ENCODE results near the gene ADCYAP1.

Gene ADCYAP1

DNA sequence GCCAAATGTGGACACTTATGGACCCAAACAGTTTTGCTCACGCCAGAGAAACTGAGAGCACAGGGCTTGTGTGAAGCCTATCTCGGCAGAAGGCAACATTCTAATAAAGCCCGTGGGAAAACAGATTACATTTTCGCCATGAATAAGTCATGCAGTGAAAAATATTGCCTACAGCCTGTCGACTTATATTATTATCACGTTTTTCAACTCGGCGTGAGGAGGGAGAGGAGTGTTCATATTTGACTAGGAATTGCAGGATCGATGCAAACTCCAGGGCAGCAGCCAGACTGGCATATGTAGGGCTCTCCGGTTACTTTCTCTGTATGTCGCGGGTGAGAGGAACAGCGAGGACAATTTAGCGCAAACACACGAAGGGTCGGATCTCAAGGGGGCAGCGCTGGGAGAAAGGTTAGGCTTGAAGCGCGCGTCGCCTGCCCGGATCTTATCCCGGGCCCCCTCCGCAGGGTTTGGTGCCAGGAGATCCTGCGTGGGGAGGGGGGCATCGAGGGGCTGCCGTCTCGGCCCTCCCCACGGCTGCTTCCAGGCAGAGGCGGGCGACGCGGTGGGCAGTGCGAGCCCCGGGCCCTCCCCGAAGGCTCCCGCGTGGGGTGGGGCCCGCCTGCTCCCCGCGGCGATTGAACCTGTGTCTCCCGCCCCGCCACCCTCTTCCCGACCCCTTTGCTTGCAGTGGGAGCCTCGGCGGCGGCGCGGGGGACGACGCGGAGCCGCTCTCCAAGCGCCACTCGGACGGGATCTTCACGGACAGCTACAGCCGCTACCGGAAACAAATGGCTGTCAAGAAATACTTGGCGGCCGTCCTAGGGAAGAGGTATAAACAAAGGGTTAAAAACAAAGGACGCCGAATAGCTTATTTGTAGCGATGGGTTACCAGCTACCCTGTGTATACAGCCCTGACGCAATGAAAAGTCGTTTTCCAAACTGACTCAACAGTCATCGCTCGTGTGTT is 4.4 kb downstream of the ADCYAP1 start:
- DNase-seq (ENCODE audit: low read depth in 2 of 2) = no peak

DNA sequence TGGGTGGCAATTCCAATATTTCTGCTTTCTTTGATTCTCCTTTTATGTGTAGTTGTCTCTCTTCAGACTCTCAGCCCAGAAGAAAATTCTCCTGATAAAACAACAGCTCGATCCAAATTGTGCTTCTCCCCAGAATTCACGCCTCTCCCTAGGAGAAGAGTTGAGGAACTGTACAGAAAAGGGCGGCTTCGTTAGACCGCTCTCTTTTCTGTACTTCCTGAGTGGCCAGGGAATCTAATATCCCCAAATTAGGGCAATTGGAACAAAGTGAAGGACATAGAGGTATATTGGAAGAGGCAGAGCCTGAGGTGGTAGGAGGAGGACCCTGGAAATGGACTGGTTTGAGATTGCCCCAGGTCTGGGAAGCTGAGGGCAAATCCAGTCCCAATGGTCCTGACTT is 5.6 kb downstream of the ADCYAP1 start:
- no peak for DNase-seq (ENCODE audit: low read depth in 2 of 2)

DNA sequence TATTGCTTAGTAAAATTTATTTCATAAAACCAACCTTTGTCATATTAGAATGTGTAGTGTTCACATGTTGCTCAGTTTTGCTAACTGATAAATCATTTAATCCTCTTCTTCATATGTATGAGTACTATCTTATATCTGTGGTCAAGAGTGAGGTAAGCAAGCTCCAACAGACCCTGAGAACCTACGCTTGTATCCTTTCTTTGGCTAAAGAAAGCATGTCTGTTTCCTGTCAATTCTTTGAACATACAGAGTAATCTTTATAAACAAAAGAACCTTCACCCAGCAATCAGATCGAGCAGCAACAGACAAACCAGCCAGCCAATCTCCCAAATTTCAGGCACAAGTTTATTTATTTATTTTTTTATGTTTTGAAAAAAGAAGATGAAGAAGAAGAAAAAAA is 6.4 kb downstream of the ADCYAP1 start:
- no peak for DNase-seq (ENCODE audit: low read depth in 2 of 2)

DNA sequence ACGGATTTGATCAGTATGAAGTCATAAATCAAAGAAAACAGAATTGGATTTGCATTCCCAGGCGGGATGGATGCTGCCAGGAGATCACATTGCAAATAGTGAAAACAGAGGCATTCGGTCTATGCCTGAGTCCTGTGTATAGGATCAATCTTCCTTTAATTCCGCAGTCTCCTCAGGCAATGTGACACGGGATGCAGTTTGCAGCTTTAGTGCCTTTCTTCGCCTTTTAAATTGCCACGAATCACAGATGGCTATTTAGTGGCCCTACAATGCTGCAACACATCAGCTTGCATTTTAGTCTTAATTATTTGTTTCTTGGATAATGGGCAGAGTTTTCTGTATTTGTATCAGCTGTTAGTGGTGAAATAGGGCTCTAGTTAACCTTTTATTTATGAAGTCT is 6.8 kb downstream of the ADCYAP1 start:
- no peak for DNase-seq (ENCODE audit: low read depth in 2 of 2)

DNA sequence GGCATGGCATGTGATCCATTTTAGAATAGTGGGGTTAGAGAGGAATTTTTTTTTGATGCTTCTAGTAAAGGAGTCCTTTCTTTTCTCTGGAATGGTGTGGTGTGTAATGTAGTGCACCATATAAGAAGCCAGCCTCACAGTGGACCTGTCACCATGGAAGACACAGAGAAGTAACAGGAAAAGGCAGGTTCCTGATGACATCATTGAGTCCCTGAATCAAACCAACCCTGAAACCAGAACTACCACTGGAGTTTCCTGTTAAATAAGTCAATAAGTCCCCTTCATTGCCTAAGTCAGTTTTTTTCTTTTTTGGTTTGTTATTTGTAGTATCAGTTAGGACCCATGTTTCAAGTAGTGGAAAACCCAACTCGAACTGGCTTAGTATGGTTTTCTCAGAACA is 11.9 kb downstream of the ADCYAP1 start:
- DNase-seq (ENCODE audit: low read depth in 2 of 2) = no peak

DNA sequence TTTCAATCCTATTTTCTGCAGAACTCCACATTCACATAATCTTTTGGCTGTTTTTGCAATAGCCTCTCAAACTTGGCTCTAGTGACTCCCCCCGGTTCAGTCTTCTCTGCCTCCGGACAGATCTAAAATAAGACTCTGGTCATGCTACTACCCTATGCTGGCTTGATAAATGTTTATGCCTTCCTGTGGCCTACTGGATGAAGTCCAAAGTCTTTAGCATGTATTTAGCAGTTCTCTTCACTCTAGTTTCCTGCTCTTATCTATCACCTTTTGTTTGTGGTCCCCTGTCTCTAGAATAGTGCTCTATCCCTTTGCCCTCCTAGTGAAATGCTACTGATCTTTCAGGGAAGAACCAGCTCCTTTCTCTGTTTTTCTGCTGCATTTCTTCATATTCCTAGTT is 14.4 kb downstream of the ADCYAP1 start:
- DNase-seq (ENCODE audit: low read depth in 2 of 2) = no peak

DNA sequence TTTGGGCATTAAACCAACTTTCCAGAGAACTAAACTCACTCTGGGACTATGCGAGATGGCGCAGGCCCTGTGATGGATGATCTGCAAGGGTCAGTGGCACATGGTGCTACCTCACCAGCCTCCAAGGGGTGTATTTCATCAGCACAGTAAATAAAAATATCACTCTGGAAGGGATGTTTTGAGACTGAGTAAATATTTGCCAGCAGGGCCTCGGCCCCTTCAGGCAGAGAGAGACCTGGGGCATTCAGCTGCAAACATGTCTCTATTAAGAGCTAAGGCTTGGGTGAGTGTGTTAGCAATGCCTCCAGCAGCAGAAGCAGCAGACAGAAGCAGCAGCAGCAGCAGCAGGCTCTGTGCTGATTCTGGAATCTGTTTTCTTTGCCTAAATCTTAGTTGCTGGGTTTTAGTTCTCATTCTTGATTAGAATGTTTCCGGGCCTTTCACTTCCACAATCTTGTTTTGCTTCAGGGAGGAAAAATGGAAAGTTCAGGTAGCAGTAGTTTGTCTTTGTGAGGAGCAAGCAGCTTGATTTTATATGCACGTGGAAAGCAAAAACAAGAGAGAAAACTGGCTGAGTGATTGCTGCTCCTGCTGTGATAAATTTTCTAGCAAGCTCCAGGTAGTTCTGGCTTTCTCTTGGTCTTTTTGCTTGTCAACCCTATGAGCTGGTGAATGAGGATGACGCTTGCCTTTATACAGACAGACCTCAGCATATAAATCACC is 18.6 kb downstream of the ADCYAP1 start:
- DNase-seq (ENCODE audit: low read depth in 2 of 2) = no peak

DNA sequence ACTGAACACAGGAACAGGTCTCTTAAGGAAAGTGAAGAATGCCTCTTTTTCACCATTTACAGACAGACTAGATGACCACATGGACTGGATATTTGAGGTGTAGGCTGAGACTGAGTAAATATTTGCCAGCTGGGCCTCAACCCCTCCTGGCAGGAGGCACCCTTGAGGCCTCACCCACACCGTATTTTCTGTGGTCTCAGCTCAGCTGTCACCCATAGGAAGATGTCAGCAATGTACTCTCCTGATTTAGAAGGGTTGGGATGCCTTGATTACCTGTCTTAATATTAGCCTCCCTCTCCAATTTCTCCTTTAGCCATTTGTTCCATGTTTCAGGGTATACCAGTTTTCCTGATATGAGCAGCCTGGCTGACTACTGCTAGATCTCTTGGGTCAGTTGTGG is 20.3 kb downstream of the ADCYAP1 start:
- DNase-seq (ENCODE audit: low read depth in 2 of 2) = no peak

DNA sequence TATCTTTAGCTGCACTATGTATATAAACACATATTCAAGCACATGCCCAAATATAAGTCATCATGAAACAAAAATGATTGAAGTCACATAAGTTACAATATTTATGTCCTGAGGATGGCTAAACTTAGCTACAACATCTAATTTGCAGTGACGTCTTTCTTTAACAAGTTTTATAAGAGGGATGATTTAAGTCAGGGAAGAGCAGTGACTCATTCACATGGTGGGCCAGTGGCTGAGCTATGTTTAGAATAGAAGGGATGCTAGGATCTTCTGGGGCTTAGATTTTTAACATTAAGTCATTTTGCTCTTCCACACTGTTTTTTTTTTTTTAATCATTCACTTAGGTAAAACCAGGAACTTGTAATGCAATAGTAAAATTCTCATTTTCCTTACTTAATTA is 22.3 kb downstream of the ADCYAP1 start:
- DNase-seq (ENCODE audit: low read depth in 2 of 2) = no peak

DNA sequence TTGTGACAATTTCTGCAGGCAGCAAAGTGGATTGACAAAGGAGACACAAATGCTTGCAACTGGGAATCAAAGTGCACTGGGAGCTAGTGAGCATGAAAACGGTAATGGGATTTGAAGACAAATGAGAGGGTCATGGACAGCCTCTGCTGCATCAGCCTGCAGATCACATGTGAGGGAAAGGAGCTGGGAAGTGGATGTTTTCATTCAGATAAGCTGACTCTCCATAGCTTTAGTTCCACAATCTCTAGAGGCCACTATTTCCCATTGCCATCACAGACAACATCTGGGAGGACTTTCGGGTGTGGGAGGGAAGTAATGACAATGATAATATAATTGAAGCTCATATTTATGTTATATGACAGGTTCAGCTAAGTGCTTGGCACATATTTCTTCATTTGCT is 28.4 kb downstream of the ADCYAP1 start:
- DNase-seq (ENCODE audit: low read depth in 2 of 2) = no peak

DNA sequence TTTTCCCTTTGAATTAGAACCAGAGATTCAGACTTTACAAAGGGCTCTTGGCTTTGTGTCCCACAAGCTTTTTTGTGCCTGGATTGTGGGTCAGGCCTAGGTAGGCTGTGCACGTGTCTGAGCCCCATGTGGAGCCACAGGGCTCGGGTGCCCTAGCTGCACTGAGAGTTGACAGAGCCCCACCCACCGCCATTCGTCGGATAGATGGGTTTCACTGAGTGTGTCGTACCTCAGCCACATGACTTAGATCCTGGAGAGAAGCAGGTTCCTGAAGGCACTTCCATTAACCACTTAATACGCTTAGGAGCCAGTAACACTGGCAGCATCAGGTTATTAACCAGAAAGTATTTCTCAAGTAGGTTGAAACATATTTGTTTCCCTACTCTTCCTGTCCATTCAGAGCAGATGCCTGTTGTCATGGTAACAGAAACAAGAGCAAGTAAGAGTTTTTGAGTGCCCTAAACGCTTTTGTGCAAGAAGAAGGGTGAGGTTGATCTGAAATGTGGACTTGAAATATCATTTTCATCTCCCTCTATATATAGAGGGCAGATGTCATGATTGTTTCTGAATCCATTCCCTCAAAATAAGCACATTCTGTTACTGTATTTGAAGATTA is 30.0 kb downstream of the ADCYAP1 start:
- DNase-seq (ENCODE audit: low read depth in 2 of 2) = no peak

DNA sequence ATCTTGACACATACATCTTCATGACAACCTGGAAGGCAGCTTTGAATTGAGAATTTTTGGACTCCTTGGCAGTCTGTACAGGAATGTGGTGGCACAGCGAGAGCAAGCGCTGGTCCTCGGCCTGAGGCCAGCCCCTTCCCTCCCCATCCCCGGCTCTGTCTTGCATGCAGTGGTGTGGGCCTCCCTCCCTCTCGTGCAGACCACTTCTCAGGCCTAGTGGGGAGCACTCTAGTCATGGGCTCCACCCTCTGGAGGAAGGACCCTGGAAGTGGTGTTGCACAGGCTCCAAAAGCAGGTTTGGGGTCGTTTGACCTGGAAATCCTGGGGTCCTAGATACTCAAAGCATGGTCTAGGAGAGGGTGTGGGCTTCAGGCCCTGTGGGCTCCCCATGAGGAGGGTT is 32.3 kb downstream of the ADCYAP1 start:
- no peak for DNase-seq (ENCODE audit: low read depth in 2 of 2)

DNA sequence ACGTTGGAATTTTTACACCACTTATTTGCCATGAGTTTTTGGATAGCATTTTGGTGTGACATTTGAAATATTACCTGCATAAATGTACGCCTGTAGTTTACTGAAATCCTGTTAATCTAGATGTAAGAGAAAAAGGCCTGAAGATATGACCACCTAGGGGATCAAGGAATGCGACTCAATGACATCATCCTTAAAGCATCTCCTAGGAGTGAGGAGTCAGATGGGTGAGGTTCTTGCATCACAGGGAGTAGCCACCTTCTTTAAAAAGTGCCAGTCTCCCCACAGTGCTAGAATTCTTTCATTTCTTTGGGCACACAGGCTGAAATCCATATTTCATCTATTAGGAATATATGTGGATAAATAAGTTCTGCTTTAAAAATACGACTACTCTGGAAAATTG is 34.5 kb downstream of the ADCYAP1 start:
- DNase-seq (ENCODE audit: low read depth in 2 of 2) = no peak

DNA sequence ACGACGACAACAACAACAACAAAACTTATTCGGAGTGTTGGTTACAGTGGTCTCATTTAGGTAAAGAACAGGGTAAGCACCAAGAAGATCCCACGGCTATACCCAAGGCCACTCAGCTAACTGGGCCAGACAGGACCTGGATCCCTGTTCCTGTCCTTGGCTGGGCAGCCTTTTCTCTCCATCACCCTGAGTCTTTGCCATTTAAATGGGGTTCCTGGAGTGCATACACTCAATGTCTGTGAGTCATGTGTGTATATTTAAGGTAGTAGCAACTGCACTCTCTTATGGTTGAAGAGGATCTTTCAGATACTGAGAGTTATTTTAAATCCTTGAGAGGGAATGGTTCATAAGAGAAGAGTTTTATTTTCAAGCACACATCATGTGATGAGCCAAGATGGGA is 35.3 kb downstream of the ADCYAP1 start:
- no peak for DNase-seq (ENCODE audit: low read depth in 2 of 2)

DNA sequence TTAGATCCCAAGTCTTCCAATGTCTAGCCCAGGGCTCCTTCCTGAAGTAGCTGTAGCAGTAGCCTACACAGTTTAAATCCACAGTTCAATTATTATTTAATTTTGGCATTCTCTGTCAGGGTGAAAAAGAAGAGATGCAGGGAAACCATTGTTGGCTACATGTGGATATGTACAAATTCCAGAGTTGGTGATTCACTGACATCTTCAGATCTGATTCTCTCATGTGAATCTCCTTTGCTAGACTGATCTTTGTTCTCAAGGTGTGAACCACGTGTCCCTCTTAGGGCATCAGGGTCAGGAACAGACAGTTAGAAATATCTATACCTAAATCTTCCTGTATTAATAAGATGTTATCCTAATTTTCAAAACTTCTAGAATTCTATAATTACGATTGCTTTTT is 36.7 kb downstream of the ADCYAP1 start:
- no peak for DNase-seq (ENCODE audit: low read depth in 2 of 2)

DNA sequence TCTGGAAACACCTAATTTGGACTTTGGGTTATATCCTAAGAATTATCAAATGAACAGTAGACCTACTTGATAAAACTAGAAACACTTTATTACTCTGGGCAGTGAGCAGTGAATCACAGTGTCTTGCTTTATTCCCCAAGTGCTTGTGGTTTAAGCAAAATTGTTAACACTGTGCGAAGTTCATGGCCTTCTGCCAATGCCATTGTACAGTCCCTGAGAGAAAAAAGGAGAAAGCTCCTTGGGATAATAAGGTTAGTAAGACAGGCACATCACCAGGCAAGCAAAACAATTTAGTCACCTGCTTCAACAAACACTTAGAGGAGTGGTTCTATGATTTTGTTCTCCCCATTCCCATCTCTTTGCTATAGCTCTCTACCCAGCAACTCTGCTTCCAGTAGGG is 39.8 kb downstream of the ADCYAP1 start:
- DNase-seq (ENCODE audit: low read depth in 2 of 2) = peak in 1 of 2 experiments; percentile 15

DNA sequence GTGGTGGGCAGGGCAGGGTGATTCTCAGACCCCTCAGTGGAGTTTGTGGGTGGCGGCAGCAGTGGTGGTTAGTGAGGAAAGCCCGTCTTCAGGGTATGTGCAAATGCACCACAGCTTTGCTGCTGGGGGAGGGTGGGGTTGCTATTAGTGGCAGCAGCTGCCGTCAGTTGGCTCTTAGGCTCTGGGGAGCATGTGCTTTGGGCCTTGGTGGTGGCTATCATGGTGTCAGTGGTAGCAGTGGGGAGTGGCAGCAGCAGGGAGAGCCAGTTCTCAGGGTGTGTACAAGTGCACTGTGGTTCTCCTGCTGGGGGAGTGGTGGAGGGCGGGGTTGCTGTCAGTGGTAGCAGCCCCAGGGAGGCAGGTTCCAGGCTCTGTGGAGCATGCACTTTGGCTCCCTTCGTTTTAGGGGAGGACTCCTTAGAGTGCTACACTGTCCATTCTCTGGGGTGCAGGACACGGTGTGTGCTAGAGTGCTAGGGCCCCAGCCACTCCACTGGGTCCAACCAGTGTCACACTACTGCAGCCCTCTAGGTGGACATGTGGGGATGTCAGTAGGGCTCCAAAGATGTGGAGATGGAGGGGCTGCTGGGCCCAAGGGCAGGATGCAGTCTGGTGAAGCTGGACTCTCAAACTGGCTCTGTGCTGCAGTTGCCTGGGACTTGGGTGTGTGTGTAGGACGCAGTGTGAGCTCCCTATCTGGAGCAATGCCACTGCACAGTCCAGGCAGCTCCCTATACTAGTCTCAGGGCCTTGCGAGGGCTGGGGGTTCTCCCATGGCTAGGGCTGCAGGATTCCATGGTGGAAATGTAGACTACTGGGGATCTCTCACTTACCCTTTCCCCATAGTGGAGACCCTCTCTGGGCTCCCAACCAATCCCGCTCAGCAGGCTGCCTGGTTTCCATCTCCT is 45.3 kb downstream of the ADCYAP1 start:
- no peak for DNase-seq (ENCODE audit: low read depth in 2 of 2)

DNA sequence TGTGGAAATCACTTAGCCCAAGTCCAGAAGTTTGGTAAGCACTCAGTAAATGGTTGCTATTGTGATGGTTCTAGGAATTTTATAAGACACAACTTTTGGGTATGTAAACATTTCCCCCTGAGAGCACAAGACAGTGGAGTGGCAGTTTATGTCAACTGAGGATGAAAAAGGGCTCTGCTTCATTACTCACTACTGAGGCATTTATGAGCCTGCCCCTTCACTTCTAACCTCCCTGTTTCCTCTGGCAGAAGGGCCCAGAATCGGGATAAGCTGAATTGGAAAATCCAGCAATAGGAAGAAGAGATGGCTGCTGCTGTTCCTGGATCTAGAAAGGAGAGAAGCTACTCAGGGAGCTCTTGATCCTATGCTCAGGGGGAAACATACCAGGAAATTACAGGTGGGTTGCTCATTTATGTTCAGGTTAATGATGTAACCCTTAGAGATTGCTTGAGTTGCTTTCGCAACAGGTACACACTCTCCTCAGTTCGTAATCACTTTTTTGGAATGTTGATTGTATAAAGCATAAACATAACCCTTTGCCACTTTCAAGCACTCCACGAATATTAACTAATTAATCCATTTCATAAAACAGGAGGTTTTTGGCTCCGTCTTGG is 46.3 kb downstream of the ADCYAP1 start:
- DNase-seq (ENCODE audit: low read depth in 2 of 2) = no peak

DNA sequence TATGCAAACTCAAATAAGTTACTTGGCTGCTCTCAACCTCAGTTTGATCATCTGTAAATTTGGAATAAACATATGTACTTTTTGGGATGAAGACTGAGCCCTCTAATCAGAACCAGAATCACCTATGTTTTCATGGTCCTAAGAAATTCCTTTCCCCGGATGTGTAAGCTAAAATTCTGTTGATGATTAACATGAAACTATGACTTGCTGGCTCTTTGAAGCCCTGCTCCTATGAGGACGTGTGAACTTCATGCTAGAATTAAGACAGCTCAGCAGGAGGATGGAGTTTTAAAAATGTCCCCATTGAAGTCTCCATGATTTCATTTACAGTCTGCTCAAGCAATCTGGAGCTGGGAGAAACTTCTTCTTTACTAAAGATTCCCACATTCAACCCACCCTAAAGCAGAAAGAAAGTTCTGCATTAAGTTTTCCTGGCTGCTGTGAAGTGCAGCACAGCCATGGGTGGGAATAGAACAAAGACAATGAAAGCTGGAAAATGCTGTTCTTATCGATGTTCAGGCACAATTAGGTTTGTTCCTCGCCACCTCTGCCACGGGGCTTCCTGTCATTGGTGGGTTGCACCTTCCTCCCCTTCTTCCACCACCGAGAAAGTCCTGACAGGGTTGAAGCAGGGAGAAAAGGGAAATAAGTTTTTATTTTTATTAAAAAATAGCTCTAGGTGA is 50.9 kb downstream of the ADCYAP1 start:
- DNase-seq (ENCODE audit: low read depth in 2 of 2) = no peak

DNA sequence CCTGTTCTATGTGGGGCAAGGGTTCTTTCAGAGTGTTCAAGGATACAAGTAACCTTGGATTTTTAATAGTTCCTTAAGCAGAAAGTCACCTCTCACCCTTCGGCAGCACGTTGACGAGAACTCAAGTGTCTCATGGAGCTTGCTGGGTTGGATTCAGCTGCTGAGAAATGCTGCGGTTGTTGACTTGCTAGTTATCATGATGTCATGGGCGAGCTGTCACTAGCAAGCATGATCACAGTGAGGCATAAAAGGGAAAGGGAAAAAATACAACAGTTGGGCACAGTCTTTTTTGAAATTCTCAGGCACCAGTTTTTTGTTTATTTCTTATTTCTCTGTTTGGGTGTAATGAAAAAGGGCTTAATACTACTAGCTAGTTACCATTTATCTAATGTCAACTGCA is 53.2 kb downstream of the ADCYAP1 start:
- no peak for DNase-seq (ENCODE audit: low read depth in 2 of 2)

DNA sequence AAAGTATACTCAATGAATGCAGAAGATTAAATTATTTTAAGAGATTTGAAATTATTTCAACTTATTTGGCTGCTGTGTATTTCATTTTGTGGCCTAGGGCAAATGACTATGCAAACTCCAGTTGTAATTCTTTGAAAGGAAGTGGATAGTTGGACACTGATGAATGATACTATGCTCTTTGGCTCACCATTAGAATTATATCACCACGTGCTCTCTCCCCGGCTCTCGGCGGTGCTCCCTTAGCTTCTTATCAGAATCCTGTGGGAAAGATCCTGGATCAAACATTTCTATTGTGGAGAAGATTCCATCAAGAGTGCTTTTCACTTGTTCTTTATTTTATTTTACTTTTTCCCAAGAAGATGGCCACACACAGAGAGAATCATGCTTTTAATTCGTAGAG is 55.2 kb downstream of the ADCYAP1 start:
- no peak for DNase-seq (ENCODE audit: low read depth in 2 of 2)
